Sigmoid colon (tissue), 7 donors: ENCODE data around the gene EEIG1. TPM values are rescaled to one million over a fixed set of nuclear protein-coding genes. Genes with fewer than 3 reads are reported as not detected.
A peak's percentile ranks its signal among the peaks of the same experiment; 100 is the strongest.

Source experiments
- DNase-seq: peaks from one replicate; pipeline ENCODE4 v3.0.0-alpha.2; 2019
- H3K27ac ChIP-seq, 4 donors: fragments of 200-600 bp; sonication (generic); one replicate each; pipeline ENCODE4 v1.5.1; 2016 to 2019; ENCODE audit warnings: mild to moderate bottlenecking in 1 of 4
- H3K27me3 ChIP-seq, 3 donors: fragments of 200-600 bp; sonication (generic); one replicate each; pipeline ENCODE4 v1.5.1; 2019; ENCODE audit warnings: mild to moderate bottlenecking in 1 of 3
- H3K36me3 ChIP-seq, 4 donors: fragments of 200-600 bp; sonication (generic); one replicate each; pipeline ENCODE4 v1.5.1; 2016 to 2019
- H3K4me1 ChIP-seq, 4 donors: fragments of 200-600 bp; sonication (generic); one replicate each; pipeline ENCODE4 v1.5.1; 2017 to 2019
- H3K4me3 ChIP-seq, 4 donors: fragments of 200-600 bp; sonication (generic); one replicate each; pipeline ENCODE4 v1.5.1; 2017 to 2019; ENCODE audit warnings: mild to moderate bottlenecking in 2 of 4, moderate library complexity in 1 of 4
- H3K9me3 ChIP-seq, 4 donors: fragments of 200-600 bp in 3 of 4; sonication (generic) in 3 of 4; one replicate each; pipeline versions ENCODE4 v1.5.1 to v1.6.1; 2013 to 2019
- CTCF ChIP-seq, 4 experiments: fragments of 450-650 bp in 3 of 4; fragments of 200-600 bp in 1 of 4; IDR thresholded peaks; one replicate each; pipeline ENCODE4 v1.5.1; 2016 to 2019; ENCODE audit warnings: antibody characterized with exemption in 4 of 4, mild to moderate bottlenecking in 3 of 4, moderate library complexity in 2 of 4
- EP300 ChIP-seq, 4 donors: sonication (generic); formaldehyde crosslinking; IDR thresholded peaks; one replicate each; pipeline ENCODE4 v1.6.1; 2017; ENCODE audit warnings: antibody characterized with exemption in 4 of 4
- POLR2A ChIP-seq, 2 donors: fragments of 450-650 bp; IDR thresholded peaks; one replicate each; pipeline ENCODE4 v1.6.1; 2016; ENCODE audit warnings: antibody characterized with exemption in 2 of 2, mild to moderate bottlenecking in 2 of 2, moderate library complexity in 2 of 2
- POLR2AphosphoS5 ChIP-seq, 4 donors: sonication (generic); formaldehyde crosslinking; IDR thresholded peaks; one replicate each; pipeline ENCODE4 v1.6.1; 2017; ENCODE audit warnings: antibody characterized with exemption in 4 of 4
- whole genome bisulfite sequencing, 2 donors: extraction: QIAGEN DNeasy Blood & Tissue Kit; methylation state at CpG; one replicate each; pipeline ENCODE4 v1.1.7; 2013; 5-methylcytosine and 5-hydroxymethylcytosine counted together
- intact Hi-C: fragments of 100-400 bp; cut with DNase I; formaldehyde crosslinking; loops from one replicate; pipeline ENCODE4 v1.15.1; 2023
- polyA plus RNA-seq, 3 donors: library from polyadenylated mRNA; stranded (reverse); fragments of 200-250 nt; gene quantifications; one replicate each; pipeline ENCODE4 v1.2.3, GENCODE V29; 2013
- total RNA-seq, 4 donors: library from RNA; depleted of rRNA; stranded (reverse); fragments of >200 nt; gene quantifications; one replicate each; pipeline ENCODE4 v1.1.0, GENCODE V29; 2016
- donor health status: healthy with polysubstance abuse.
- donor health status: Bipolar disorder and iron deficiency.
- donor health status: healthy.

EEIG1 gene
- total and polyA plus RNA-seq, 7 donors: 10.9 to 92.0 (median 32.7) TPM

GRCh38 chr9:127958728-127959127, 22.1 kb downstream of the EEIG1 start:
- 89 to 100% methylated on average over 1 of the region's 1 CpG for WGBS, 2 donors
- intact Hi-C loops: no loop called here
- DNase-seq: no peak
- Histone ChIP-seq H3K4me1 (peaks cover 0 to 72% (median 66%) of the 10 kb centered on the region in 4 donors), H3K27ac (peak overlapping the region in 3 of 4 donors; percentile 96 to 99 (median 96)), H3K4me3 (no peak overlapping the region), H3K9me3 (no peaks in the 10 kb centered on the region), H3K36me3 (no peaks in the 10 kb centered on the region), H3K27me3 (no peaks in the 10 kb centered on the region)
- TF ChIP-seq POLR2A (IDR thresholded peaks at IDR 0.05) (no peak), POLR2AphosphoS5 (IDR thresholded peaks at IDR 0.05) (no peak), EP300 (IDR thresholded peaks at IDR 0.05) (no peak), CTCF (IDR thresholded peaks at IDR 0.05) (no peak)

- intact Hi-C loops: loop anchor here (2.0 kb wide), 1 partner anchor 25 kb away; the partner anchor contains the start of gene EEIG1
- Histone ChIP-seq H3K36me3 (no peaks in the 10 kb centered on the region), H3K9me3 (no peaks in the 10 kb centered on the region), H3K4me3 (no peak overlapping the region), H3K4me1 (peaks cover 0 to 61% (median 60%) of the 10 kb centered on the region in 4 donors), H3K27ac (peak overlapping the region; percentile 48 to 84 (median 76)), H3K27me3 (no peaks in the 10 kb centered on the region)
- TF ChIP-seq CTCF (IDR thresholded peaks at IDR 0.05) (peak in 3 of 4 experiments; percentile 42 to 81 (median 44)), EP300 (IDR thresholded peaks at IDR 0.05) (peak in 2 of 4 donors; percentile 10 to 71), POLR2AphosphoS5 (IDR thresholded peaks at IDR 0.05) (peak; percentile 54 to 81 (median 60)), POLR2A (IDR thresholded peaks at IDR 0.05) (no peak)
- WGBS, 2 donors: 12 to 41% methylated on average over 12 of the region's 12 CpGs
- peak; percentile 89 for DNase-seq
Measured at GRCh38 chr9:127955294-127956015, 25.3 kb downstream of the EEIG1 start.

- WGBS, 2 donors: 35 to 64% methylated on average over 13 of the region's 13 CpGs
- no peak for TF ChIP-seq POLR2AphosphoS5 (IDR thresholded peaks at IDR 0.05)
- no peak for TF ChIP-seq POLR2A (IDR thresholded peaks at IDR 0.05)
- no peak for TF ChIP-seq CTCF (IDR thresholded peaks at IDR 0.05)
- TF ChIP-seq EP300 (IDR thresholded peaks at IDR 0.05): no peak
- no peak for DNase-seq
- intact Hi-C loops: no loop called here
- H3K27me3 ChIP-seq: no peaks in the 10 kb centered on the region
- H3K4me1 ChIP-seq: peaks cover 0 to 60% (median 59%) of the 10 kb centered on the region in 4 donors
- H3K27ac ChIP-seq: peak overlapping the region; percentile 48 to 84 (median 76)
- no peaks in the 10 kb centered on the region for H3K9me3 ChIP-seq
- no peak overlapping the region for H3K4me3 ChIP-seq
- no peaks in the 10 kb centered on the region for H3K36me3 ChIP-seq
Measured at GRCh38 chr9:127954831-127955293, 25.9 kb downstream of the EEIG1 start.

GRCh38 chr9:127953768-127954505, 26.9 kb downstream of the EEIG1 start:
- no peaks in the 10 kb centered on the region for H3K27me3 ChIP-seq
- peaks cover 0 to 66% (median 57%) of the 10 kb centered on the region in 4 donors for H3K4me1 ChIP-seq
- no peak for TF ChIP-seq POLR2AphosphoS5 (IDR thresholded peaks at IDR 0.05)
- TF ChIP-seq EP300 (IDR thresholded peaks at IDR 0.05): no peak
- no peak for TF ChIP-seq CTCF (IDR thresholded peaks at IDR 0.05)
- no peak for TF ChIP-seq POLR2A (IDR thresholded peaks at IDR 0.05)
- intact Hi-C loops: no loop called here
- H3K4me3 ChIP-seq: no peak overlapping the region
- DNase-seq: no peak
- WGBS, 2 donors: 73 to 83% methylated on average over 17 of the region's 17 CpGs
- H3K9me3 ChIP-seq: no peaks in the 10 kb centered on the region
- H3K36me3 ChIP-seq: no peaks in the 10 kb centered on the region
- peak overlapping the region; percentile 48 to 84 (median 76) for H3K27ac ChIP-seq
